ENCODE data around the gene ABHD5.
A peak's percentile ranks its signal among the peaks of the same experiment; 100 is the strongest.
"Not testable (repeated sequence)": the region's sequence is repeated elsewhere in the genome, so short reads cannot be mapped to it uniquely, and the experiment has no call there.

ABHD5 gene

GRCh38 chr3:43690400-43691119 is at the start of gene ABHD5:
ABHD5 (plus strand) TSS chr3:43690938; CDS start chr3:43690993, 55 bp downstream.
- peak; percentile 86 to 87 for DNase-seq

DNA sequence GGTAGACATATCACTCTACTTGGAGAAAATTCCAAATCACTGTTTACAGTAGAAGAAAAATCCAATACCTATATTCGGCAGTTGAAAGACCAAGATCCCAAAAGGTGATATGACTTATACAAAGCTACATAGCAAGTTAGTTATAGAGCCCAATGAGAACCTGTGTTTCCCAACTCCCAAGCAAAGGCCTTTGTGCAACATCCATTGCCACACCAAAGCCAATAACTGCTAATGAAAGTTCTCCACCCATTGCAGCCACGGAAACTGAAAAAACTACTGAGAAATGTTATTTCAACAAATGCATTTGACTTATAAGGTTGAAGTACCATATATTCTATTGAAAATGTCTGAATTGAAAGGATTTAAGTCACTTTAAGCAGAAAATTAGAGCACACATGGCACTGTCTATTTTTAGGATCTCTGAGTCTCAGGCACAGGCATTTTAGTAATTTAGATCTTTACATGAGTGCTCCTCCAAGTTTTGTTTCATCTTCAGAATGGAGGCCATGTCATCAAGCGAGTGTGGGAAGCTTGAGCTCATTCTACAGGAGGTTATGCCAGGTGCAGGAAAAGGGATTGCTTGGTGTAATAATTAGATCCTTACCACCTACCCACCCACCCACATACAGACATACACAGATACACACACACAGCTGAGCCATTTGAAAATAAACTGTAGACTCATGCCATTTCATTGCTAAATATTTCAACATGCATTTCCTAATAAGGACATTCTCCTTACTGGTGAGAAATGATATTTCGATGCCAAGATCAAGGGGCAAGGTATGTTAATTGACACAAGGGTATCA is 49.2 kb upstream of the ABHD5 start:
- DNase-seq, result no peak

- no peak for DNase-seq
Observed at GRCh38 chr3:43644443-43644842, 46.3 kb upstream of the ABHD5 start.

DNA sequence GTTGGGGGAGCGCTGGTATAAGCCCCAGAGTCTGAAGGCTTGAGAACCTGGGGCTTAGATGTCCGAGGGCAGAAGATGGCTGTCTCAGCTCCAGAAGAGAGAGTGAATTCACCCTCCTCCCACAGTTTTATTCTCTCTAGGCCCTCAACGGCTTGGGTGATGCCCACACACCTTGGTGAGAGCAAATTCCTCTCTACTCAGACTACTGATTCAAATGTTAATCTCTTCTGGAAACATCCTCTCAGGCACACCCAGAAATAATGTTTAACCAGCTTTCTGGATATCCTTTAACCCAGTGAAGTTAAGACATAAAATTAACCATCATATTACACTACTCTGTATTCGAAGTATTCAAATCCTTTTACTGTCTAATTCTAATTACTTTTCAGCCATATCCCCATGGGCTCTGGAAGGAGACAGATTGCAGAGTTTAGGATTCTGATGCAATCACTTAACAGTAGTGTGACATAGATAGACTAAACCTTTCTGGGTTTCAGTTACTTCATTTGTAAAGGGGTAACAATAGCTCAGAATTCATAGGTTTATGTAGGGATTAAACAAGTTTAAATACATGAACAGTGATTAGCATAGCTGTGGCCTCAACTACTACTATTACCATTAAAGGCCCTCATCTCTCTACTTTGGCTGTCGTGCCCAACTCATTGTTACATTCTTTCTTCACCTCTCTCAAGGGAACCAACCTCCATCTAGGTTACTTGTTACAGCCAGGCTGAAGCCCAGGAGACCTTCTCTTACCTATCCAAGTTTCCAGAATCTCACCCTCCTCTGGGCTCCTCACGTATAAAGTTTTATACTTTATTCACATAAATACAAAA is 43.2 kb upstream of the ABHD5 start:
- no peak for DNase-seq

- no peak for DNase-seq
Observed at GRCh38 chr3:43648957-43649356, 41.8 kb upstream of the ABHD5 start.

DNA sequence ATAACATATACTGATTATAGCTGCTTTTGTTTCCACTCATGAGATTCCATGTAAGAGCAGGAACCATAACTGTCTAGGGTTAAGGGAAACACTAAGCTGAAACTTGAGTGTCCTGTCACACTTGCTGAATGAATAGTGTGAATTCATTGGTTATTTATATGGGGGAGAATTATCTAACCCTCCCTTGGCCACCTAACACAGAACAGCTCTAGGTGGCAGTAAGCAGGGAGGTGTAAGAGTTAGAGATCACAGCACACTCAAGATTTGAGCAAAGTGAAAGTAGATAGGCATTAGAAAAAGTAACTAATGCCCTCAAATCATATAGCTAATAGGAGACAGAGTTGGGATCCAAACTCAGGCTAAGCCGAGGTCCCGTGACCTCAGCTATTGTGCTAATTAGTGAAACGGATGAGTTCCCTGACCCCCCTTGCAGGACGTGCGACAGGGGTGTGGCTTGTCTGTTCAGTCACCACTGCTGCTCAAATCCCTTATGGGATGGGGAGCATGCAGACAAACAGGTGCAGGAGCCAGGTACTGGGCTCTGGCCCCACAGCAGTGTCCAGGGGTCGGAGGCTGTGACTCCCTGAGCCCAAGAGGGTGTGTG is 41.3 kb upstream of the ABHD5 start:
- DNase-seq, result no peak

DNA sequence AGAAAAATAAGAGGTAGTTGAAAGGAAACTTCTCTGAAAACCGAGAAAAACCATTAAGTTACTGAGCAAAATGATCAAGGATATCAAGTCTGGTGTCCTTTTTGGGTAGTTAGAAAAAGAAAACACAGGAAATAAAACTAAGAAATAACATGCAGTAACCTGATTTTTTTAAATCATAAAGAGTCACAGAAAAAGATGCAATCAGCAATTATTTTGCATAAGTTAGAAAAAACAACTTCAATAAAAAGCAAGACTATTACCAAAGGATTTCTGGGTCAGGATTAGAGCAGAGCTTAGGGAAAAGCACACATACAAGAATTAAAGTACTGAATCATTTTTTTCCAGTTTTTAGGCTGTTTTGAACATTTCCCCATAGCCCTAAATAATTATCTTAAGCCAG is 40.4 kb upstream of the ABHD5 start:
- DNase-seq, result no peak

- not testable (repeated sequence) for DNase-seq
Observed at GRCh38 chr3:43656390-43656789, 34.3 kb upstream of the ABHD5 start.

- no peak for DNase-seq
Observed at GRCh38 chr3:43659250-43659880, 31.4 kb upstream of the ABHD5 start.

- DNase-seq, result not testable (repeated sequence)
Observed at GRCh38 chr3:43661376-43661775, 29.4 kb upstream of the ABHD5 start.

DNA sequence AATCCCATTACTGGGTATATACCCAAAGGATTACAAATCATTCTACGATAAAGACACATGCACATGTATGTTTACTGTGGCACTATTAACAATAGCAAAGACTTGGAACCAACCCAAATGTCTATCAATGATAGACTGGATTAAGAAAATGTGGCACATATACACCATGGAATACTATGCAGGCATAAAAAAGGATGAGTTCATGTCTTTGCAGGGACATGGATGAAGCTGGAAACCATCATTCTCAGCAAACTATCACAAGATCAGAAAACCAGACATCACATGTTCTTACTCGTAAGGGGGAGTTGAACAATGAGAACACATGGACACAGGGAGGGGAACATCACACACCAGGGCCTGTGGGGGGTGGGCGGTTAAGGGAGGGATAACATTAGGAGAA is 25.7 kb upstream of the ABHD5 start:
- DNase-seq, result not testable (repeated sequence)

DNA sequence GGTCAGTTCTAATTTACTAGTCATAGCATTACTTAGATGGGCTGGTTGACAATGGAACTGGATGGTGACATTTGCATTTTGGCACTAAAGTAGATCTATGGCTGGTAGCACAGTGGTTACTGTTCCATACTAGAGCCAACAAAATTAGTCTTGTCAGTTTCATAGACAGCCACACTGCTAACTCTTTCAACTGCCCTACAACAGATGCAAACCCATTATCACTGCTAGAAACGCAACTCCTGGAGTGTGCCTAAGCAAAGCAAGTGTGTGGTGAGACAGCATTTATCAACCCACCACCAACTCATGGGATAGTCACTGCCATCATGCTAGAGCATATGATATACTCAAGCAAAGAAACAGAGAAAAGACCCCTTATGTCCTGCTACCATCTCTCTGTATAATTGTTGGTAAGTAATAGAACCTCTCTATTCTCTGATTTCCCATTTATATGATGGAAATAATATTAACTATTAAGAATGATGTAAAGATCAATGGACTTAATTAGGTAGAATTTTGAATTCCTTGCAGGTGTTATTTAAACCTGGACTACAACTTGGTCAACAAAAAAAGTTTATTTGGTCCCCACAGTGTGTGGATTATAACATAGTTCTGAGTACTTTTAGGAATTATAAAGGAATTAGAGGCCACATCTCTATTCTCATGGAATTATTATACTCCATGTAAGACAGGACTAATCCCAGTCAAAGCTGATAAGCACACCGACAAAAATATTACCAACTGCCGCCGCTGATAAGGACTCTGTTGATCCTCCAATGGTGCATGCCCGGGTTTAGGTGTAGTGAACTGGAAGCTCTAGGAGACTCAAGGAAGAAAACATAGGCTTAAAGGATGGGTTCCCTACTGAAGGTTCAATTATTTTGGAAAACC is 19.9 kb upstream of the ABHD5 start:
- DNase-seq, result no peak

- DNase-seq, result no peak
Observed at GRCh38 chr3:43674345-43675085, 16.2 kb upstream of the ABHD5 start.

- DNase-seq, result no peak
Observed at GRCh38 chr3:43675593-43675992, 15.1 kb upstream of the ABHD5 start.

DNA sequence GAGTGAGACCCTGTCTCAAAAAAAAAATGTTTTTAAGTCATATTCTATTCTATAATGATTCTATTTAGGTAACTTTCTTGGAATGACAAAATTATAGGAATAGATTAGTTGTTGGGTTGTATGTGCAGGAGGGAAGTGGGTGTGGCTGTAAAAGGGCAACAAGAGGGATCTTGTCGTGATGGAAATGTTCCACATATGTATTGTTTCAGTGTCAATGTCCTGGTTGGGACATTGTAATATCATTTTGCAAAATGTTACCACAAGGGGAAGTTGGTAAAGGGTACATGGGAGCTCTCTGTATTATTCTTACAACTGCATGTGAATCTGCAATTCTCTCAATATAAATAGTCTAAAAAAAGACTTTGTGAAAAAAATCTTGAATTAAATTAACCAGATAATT is 14.3 kb upstream of the ABHD5 start:
- DNase-seq, result no peak

DNA sequence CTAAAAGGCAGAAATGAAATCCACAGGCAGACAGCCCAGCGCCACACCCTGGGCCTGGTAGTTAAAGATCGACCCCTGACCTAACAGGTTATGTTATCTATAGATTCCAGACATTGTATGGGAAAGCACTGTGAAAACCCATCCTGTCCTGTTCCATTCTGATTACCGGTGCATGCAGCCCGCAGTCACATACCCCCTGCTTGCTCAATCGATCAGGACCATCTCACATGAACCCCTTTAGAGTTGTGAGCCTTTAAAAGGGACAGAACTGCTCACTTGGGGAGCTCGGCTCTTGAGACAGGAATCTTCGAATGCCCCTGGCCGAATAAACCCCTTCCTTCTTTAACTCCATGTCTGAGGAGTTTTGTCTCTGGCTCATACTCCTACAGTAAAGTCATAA is 12.4 kb upstream of the ABHD5 start:
- DNase-seq, result not testable (repeated sequence)

GRCh38 chr3:43678887-43679449 is 11.8 kb upstream of the ABHD5 start:
- not testable (repeated sequence) for DNase-seq

- not testable (repeated sequence) for DNase-seq
Observed at GRCh38 chr3:43680857-43681256, 9.9 kb upstream of the ABHD5 start.

GRCh38 chr3:43684944-43685343 is 5.8 kb upstream of the ABHD5 start:
- no peak for DNase-seq

GRCh38 chr3:43685921-43686320 is 4.8 kb upstream of the ABHD5 start:
- DNase-seq, result no peak

Data from stimulated activated CD4-positive, alpha-beta T cell treated with anti-CD3 and anti-CD28 coated beads, Interleukin-2, amount 100 ng/mL, for 48 hours (primary cell).